HG02623 (cell line): ENCODE measurements around the gene DMRTA2.

ENCODE experiments used
- ATAC-seq: cut with Tn5 transposase; IDR thresholded peaks from one replicate; pipeline ENCODE4 v1.9.1; 2021; ENCODE audit warnings: moderate library complexity; ENCODE audit not compliant: unreplicated experiment

The DMRTA2 gene

DNA sequence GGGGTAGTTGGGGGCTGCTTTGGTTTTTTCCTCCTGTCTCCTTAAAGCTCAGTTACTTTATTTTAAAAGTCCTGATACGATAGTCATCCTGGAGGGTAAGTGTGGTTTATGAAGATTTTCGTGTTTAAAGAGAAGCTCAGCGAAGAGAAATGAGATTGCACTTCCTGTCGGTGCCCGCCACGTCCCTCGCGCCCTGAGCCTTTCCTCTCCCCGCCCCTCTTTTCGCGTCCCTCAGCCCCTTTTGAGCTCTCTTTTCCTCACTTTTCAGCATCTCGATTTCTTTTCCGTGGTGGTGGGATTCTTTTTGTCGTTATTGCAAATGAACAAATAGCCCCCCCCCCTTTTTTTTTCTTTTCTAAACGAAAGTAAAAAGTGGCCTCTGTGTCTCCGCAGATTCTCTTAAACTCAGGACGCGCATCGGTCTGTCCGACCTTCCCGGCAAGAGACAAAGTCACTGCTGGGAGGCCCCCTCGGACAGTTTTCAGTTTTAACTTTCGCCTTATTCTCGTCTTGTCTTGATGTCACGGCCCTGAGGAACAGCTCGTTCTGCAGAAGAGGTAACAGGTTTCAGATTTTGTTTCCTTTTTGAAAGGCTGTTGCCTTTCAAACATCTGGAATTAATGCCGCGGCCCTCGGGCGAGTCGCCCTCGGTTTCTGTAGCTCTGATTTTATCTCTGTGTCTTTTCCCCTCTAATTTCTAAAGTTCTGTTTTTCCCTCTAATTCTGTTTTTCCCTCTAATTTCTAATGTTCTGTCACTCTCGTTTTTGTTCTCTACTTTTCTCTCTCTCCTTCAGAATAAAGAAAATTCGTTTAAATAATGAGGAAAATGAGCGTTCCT lies 1.0 kb upstream of the DMRTA2 start:
- no peak for ATAC-seq

GRCh38 chr1:50423670-50424000 lies 392 bp upstream of the DMRTA2 start:
- ATAC-seq, result no peak

DNA sequence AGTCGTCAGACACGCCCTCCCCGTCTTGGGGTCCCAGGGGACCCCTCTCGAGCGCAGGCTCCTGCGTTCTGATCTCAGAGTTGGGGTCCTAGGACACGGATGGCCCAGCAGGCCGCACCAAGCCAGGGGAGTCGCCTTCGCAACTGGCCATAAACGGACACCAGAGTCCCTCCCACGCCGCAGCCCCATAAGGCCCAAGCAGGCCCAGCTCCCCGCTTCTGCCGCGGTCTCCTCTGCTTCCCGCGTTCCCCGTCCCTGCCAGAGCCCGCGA lies 633 bp downstream of the DMRTA2 start:
- no peak for ATAC-seq

DNA sequence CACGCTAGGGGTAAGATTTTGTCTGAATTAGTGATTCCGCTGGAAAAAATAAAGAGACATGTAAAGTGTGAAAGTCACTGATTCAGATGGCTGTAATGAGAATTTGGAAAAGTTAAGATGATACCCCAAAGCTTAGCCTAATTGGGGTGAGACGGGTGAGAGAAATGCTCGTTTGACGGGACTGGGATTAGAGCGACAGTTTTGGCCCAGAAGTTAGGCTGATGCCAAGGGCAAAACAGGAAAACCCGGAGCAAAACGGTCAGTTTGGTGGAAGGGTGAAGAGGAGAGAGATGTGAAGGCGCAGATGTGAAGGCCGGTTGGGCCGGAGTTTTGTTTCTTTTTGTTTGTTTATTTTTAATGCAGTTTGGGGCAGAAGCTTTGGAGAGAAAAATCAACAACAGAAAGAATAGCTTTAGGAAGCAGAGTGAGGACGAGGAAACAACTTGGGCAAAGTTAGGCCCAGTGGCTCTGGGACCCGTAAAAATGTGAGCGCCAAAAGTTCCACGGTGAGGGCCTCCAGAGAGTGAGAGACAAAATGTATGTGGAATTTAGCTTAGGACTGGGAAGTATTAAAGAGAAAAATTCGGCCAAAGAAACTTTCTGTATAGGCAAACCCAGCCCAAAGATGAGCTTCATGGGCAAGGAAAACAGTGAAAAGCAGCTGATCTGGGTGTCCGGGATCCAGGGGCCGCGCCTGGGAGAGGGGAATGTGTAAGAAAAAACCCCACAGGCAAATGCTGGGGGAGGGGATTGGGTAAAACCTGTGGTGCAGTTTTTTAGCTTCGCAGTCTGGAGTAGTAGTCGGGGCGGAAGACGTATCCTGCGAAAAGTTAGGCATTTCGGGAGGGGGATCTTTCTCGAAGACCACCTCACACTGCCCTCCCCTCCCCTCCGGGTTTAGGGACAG lies 1.2 kb downstream of the DMRTA2 start:
- no peak for ATAC-seq

DNA sequence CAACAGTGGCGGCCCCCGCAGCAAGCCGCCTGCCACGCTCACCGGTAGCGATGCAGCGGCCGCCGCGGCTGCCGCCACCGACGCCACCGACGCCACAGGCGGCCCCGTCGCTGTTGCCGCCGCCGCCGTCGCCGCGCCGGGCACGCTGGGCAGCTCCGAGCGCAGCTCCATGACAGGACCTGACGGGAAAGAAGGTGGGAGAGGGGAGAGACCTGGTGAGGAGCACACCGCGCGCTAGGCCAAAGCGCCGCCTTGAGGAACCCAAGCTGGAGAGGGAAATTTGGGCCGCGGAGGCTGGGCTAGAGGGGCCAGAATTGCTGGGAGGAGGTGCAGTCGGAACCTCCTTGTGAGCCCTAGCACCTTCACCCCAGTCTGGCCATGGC lies 1.9 kb downstream of the DMRTA2 start:
- no peak for ATAC-seq

GRCh38 chr1:50420689-50421365 lies 2.4 kb downstream of the DMRTA2 start:
- no peak for ATAC-seq

DNA sequence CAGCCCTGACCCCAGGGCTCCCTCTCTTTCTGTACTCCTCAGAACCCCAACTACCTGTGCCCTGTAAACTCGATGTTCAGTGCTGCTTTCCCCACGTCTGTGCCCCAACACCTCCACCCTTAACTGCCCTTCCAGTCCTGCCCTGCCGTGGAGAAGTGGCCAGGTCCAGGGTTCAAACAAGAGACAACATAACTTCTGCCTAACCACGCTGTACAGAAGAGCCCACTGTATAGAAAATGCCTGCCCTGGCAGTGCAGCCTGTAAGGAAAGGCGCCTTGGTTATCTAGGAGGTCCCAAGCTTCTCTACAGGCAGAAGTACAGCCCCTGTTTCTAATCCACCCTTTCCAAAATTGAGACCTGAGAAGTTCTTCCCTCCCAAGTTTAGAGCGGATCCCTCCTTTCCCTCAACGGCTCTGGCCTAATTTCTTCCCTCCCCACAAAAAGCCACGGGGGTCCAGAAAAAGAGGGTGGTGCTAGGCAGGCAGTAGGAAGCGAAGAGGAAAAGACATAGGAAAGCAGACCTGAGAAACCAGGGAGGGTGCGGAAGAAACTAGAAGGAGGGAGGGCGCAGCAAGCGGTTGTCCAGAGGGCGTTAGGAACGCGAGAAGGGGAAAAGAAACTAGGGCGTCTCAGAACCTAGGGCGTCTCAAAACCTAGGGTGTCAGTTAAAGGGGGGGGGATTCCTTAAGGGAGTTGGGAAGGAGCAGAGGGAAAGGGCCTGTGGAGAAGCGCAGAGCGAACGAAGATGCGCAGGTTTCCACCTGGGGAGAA lies 3.2 kb downstream of the DMRTA2 start:
- no peak for ATAC-seq

DNA sequence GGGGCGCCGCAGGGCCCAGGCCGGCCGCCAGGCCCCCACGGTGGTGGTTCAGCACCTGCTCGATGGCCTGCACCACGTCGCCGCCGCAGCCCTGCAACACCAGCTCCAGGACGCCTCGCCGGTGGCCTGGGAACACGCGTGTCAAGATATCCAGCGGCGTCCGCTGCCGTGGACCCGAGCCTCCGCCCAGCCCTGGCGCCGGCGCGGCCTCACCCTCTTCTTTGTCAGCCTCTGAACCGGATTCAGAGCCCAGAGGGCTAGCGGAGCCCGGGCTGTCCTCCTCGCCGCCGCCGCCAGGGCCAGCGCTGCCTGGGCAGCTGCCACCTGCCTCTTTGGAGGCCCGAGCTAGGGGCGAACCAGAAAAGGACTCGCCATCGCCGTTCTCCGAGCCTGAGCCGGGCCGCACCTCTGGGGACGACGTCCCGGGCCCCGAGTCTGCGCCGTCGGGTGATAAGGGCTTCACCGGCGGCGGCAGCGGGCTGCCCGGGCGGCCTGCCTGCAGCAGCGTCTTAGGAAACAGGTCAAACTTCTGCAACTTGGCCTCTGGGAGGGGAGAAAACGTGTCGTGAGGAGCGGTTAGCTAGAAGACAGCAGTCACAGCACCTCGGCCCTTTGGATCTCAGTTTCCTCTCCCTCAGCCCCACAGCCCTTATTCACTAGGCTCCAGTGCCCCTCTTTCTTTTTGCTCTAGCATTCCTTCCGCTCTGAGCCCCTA lies 3.9 kb downstream of the DMRTA2 start:
- no peak for ATAC-seq

- no peak for ATAC-seq
Measured at GRCh38 chr1:50418600-50419109, 4.6 kb downstream of the DMRTA2 start.

DNA sequence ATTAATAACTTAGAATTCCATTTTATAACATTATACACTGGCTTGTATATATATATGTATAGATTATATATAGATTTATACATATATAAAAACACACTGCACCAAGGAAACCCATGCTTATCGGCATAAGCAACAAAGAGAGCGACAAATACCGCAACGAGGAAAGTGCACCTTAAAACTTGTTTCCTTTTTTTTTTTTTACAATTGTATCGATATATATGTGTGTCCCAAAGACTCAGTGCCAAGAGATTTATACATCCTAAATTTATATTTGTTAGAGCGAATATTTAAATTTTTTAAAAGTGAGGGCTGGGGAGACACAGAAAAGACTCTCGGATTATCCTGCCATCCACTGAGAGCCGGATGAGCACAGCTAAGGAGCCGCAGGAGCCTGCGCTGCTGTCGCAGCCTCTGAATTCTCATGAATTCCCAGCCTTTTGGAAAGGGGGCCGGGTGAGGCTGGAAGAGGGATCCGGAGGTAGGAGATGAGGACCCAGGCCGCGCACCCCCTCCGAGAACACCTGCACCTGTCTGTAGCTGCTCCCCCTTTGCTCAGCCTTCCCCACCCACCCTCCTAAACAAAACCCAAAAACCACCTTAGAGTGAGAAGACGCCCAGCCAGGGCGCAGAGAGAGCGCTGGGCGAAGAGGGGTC lies 5.2 kb downstream of the DMRTA2 start:
- ATAC-seq, result no peak

GRCh38 chr1:50417507-50417906 lies 5.7 kb downstream of the DMRTA2 start:
- no peak for ATAC-seq

DNA sequence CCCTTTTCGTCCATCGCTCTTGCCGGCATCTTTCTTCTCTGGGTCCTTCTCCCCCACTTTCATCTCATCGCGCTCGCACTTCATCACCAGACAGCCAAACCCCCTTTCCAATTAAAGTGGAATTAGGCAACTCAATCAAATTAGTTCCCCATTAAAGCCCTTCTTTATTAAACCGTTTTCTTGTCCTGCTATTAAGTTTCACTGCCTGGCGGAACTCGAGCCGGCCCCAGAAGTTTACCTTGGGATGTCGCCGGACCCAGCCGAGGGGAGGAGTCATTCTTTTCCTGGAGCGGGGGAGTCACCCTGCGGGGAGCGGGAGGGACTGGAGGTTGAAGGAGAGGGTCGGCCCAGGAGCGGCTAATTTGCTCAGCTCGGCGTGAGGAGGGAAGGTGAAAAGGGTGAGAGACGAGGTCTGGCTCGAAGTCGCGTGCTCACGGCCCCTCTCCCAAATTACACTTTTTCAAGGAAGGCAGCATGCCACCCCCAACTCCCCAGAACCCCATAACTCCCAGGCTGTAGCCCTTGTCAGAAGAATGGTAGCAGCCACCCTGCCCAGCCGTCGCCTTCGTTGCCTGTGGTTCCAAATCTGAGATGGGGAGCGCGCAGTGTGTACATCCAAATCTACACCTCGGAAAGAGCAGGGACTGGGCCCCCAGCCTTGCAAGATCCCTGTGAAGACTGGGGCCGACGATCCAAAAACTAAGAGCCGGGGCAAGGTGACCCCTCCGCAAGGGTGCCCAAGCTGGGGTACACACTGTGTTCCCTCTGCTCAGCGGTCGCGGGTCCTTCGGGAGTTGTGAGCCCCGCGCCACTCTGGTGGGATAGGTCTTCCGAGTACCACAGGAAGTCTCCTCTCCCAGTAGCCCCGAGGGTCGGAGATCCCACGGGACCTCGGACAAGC lies 6.4 kb downstream of the DMRTA2 start:
- no peak for ATAC-seq

DNA sequence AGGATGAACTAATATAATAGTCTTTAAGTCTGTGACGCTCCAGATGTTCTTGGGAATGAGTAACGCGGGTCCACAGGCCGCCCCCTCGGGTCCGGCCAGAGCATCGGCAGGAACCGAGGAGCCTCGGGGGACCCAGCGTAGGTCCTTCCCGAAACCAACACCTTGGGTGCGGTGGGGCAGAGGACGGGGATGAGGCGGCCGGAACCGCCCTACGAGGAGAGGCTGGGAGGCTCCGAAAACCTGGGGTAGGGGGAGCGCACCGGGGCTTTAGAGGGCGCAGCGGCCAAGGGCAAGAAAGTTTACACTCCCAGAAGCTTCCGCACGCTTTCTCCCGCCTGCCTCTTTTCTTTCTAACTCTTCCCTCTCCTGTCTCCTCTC lies 7.1 kb downstream of the DMRTA2 start:
- ATAC-seq, result no peak

DNA sequence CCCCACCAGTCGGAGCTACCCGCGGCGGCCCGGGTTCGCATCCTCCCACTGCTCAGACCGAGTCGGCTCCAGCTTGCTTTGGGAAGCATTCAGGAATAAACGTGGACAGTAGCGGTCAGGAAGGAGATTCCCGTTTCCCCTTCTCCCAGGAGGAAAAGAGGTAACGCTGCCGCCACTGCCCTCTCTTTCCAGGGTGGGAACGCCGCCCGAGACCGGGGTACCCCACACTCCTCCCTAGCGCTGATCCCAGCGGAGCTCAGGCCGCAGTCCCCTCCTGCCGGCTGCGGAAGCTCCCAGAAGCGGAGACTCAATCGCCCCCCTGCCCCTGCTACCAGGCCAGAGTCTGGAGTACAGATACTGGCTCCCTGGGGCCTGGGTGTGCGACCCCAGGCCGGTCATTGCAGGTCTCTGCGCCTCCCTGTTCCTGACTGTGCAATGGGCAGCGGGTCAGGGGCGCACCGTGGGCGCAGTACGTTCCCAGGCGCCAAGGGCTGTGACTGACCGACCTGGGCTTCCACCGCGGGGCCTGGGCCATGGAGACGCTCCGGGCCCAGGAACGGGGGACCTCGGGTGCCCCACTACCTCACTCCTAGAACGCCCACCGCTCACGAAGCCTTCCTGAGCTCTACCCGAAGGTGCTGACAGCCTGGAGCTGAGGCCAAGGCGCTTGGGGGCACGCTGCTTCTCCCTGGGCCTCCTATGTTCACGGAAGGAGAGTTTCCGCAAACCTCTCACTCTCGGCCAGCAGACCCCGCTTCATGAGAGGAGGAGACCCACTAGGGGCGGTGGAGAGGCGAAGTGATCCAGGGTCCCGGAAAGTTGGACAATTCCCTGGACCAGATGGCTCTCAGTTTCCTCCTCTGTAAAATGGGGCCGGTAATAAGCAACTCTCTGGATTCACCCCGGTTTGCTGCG lies 7.8 kb downstream of the DMRTA2 start:
- no peak for ATAC-seq

DNA sequence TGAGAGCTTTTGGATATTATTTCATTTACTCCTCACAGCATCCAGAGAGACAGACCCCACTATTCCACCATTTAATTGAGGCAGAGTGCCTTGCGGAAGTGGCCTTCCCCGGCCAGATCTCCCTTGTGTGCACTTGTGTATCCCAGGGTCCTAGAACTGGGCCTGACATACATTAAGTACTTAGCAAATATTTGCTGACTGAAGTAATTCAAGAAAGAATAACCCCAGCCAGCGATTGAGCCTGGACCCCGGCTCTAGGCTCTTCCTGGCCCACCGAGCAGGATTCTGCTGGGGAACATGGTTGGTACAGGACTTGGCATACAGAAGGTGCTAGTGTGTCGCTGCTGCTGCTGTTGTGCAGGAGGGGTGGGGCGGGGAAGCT lies 8.4 kb downstream of the DMRTA2 start:
- no peak for ATAC-seq

- no peak for ATAC-seq
Measured at GRCh38 chr1:50412813-50413476, 10.3 kb downstream of the DMRTA2 start.

- ATAC-seq, result no peak
Measured at GRCh38 chr1:50405814-50406213, 17.4 kb downstream of the DMRTA2 start.
